ENCODE data around the gene AGO3. TPM values are rescaled to one million over a fixed set of nuclear protein-coding genes. Genes with fewer than 3 reads are reported as not detected.

Gene AGO3
- total RNA-seq, 1 donor = 16.8 TPM

DNA sequence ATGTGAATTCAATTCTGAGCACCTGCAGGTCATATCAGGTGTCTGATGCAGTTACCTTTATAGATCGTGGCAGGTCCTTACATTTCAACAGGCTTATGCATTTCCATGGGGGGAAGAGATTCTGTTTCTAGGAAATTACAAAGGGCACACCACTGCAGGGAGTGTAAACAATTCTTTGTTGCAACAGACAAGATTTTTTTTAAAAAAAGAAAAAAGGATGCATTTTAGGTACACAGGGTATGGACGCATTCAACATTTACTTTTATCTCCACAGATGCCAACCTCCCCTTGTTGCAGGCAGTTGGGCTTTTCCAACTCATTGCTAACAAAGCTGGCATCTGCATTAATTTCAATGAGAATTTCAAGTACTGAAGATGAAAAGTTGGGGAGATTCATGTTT is 139.4 kb downstream of the AGO3 start:
- DNase-seq (ENCODE audit: low read depth) = no peak
- no peak overlapping the region for H3K4me3 ChIP-seq (ENCODE audit: low read depth, low read length)
- TF ChIP-seq, protein P1, sequence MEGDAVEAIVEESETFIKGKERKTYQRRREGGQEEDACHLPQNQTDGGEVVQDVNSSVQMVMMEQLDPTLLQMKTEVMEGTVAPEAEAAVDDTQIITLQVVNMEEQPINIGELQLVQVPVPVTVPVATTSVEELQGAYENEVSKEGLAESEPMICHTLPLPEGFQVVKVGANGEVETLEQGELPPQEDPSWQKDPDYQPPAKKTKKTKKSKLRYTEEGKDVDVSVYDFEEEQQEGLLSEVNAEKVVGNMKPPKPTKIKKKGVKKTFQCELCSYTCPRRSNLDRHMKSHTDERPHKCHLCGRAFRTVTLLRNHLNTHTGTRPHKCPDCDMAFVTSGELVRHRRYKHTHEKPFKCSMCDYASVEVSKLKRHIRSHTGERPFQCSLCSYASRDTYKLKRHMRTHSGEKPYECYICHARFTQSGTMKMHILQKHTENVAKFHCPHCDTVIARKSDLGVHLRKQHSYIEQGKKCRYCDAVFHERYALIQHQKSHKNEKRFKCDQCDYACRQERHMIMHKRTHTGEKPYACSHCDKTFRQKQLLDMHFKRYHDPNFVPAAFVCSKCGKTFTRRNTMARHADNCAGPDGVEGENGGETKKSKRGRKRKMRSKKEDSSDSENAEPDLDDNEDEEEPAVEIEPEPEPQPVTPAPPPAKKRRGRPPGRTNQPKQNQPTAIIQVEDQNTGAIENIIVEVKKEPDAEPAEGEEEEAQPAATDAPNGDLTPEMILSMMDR (IDR thresholded peaks at IDR 0.05; ENCODE audit: insufficient read depth, low read depth, low read length) = no peak

DNA sequence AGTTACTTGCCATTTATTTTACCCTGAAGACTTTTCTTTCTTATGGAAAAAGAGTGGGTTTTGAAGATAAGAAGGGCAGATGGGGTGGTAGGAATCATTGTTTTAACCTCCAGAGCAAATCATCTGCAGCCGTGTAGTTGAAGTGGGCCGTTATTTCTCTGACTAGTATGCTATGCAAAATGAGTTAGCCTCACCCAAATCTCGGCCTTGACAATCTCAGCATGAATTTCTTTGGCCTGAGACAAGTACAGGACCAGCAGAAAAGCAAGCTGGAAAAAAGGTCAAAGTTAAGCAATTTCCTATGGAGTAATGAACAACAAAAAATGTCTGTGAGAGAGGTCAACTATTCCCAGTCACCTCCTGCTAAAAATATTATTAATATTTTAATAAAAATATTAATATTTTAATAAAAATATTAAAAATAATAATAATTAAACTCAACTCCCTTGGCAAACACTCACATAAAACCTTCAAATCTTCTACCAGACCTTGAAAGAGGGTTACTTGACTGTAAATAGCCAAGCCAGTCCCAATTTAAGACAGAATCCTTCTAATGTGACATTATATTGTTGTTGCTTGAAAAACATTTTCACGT is 146.2 kb downstream of the AGO3 start:
- TF ChIP-seq, protein P1 (IDR thresholded peaks at IDR 0.05; ENCODE audit: insufficient read depth, low read depth, low read length) = no peak
- DNase-seq (ENCODE audit: low read depth) = no peak
- no peak overlapping the region for H3K4me3 ChIP-seq (ENCODE audit: low read depth, low read length)

DNA sequence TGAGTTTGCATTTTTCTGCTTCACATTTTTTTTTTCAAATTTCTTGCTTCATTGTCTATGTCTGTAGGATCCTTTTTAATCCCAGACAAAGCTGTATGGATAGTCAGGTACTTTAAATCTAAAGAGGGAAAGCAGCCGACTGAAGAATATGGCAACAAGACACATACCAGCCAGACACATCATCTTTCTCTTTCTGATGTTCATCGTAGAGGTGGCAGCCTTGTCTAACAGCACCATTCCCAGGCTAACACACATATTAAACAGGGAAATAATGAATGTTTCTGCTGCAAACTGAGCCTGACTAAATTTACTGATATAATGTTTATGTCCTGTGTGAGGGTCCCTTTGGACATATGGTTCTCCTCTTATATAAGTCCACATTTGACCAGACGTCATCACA is 149.3 kb downstream of the AGO3 start:
- DNase-seq (ENCODE audit: low read depth) = no peak
- TF ChIP-seq, protein P1 (IDR thresholded peaks at IDR 0.05; ENCODE audit: insufficient read depth, low read depth, low read length) = no peak
- H3K4me3 ChIP-seq (ENCODE audit: low read depth, low read length) = no peak overlapping the region

DNA sequence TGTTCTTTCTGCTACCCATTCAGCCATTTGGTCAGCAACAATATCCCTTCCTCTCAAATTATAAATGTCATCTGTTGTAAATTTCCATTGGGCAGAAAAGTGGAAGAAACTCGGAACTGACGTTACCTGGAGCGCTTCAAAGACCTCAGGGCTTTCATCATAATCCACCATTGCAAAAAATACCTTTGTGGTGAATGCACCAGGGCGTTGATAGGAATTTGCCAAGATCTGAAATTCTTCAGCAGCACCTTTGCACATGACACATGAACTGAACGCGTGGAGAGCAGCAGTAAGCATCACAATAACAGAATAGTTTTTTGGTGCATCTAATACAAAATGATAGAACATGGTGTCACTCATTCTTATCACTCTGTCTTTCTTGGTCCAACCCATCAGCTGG is 149.9 kb downstream of the AGO3 start:
- no peak for DNase-seq (ENCODE audit: low read depth)
- H3K4me3 ChIP-seq (ENCODE audit: low read depth, low read length) = no peak overlapping the region
- TF ChIP-seq, protein P1 (IDR thresholded peaks at IDR 0.05; ENCODE audit: insufficient read depth, low read depth, low read length) = no peak

DNA sequence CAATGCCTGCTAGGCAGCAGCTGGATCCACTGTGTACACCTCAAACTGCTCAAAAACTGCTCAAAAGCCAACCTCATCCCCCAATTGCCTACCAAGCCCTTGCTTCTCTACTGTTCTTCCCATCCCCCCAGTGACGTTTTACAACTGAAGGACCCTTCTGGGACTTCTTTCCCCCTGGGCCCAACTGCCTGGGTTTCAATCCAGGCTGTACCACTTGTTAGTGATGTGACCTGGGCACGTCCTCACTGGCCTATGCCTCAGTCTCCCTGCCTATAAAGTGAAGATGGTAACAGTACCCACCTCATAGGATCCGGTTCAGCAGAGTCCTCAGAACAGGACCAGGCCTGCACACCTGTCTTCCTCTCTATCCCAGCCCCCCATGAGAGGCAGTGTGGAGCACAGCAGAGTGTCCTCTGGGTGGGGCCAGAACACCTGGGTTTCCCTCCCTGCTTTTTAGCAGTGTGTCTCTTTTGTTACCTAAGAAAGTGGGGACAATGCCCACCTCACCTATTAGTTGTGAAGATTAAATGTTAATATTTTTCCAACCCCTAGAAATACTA is 151.1 kb downstream of the AGO3 start:
- TF ChIP-seq, protein P1 (IDR thresholded peaks at IDR 0.05; ENCODE audit: insufficient read depth, low read depth, low read length) = no peak
- DNase-seq (ENCODE audit: low read depth) = no peak
- no peak overlapping the region for H3K4me3 ChIP-seq (ENCODE audit: low read depth, low read length)

DNA sequence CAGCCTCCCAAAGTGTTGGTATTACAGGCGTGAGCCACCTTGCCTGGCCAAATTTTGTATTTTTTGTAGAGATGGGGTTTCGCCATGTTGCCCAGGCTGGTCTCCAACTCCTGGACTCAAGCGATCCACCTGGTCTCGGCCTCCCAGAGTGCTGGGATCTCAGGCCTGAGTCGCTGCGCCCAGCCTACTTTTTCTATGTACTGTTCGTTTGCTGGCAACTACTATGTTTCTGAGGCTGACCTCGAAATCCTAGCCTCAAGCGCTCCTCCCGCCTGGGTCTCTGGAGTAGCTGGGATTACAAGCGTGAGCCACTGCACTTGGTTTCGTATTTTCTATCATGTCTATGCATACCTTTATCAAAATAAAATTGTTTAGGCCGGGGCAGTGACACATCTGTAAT is 152.3 kb downstream of the AGO3 start:
- no peak for DNase-seq (ENCODE audit: low read depth)
- TF ChIP-seq, protein P1 (IDR thresholded peaks at IDR 0.05; ENCODE audit: insufficient read depth, low read depth, low read length) = no peak
- no peak overlapping the region for H3K4me3 ChIP-seq (ENCODE audit: low read depth, low read length)
